ENCODE results near the gene CDYL.
"Not testable (repeated sequence)": the region's sequence is repeated elsewhere in the genome, so short reads cannot be mapped to it uniquely, and the experiment has no call there.

Gene CDYL

GRCh38 chr6:4848382-4849068 lies 72.3 kb downstream of the CDYL start:
- DNase-seq (ENCODE audit: low read depth) = no peak

- no peak for DNase-seq (ENCODE audit: low read depth)
These were observed 73.2 kb downstream of the CDYL start for GRCh38 chr6:4849226-4850022.

- DNase-seq (ENCODE audit: low read depth) = no peak
These were observed 74.8 kb downstream of the CDYL start for GRCh38 chr6:4851035-4851434.

- DNase-seq (ENCODE audit: low read depth) = not testable (repeated sequence)
These were observed 76.0 kb downstream of the CDYL start for GRCh38 chr6:4852186-4852585.

- DNase-seq (ENCODE audit: low read depth) = no peak
These were observed 76.7 kb downstream of the CDYL start for GRCh38 chr6:4852938-4853337.

- DNase-seq (ENCODE audit: low read depth) = no peak
These were observed 77.1 kb downstream of the CDYL start for GRCh38 chr6:4853349-4853748.

- no peak for DNase-seq (ENCODE audit: low read depth)
These were observed 77.7 kb downstream of the CDYL start for GRCh38 chr6:4853782-4854511.

GRCh38 chr6:4856785-4857184 lies 80.6 kb downstream of the CDYL start:
- no peak for DNase-seq (ENCODE audit: low read depth)

GRCh38 chr6:4858194-4859015 lies 82.2 kb downstream of the CDYL start:
- DNase-seq (ENCODE audit: low read depth) = no peak

- no peak for DNase-seq (ENCODE audit: low read depth)
These were observed 84.2 kb downstream of the CDYL start for GRCh38 chr6:4860387-4860786.

- DNase-seq (ENCODE audit: low read depth) = no peak
These were observed 85.4 kb downstream of the CDYL start for GRCh38 chr6:4861564-4861963.

GRCh38 chr6:4864519-4864918 lies 88.3 kb downstream of the CDYL start:
- DNase-seq (ENCODE audit: low read depth) = no peak

GRCh38 chr6:4865006-4865405 lies 88.8 kb downstream of the CDYL start:
- not testable (repeated sequence) for DNase-seq (ENCODE audit: low read depth)

GRCh38 chr6:4870821-4871494 lies 94.8 kb downstream of the CDYL start:
- no peak for DNase-seq (ENCODE audit: low read depth)

GRCh38 chr6:4871825-4872224 lies 95.6 kb downstream of the CDYL start:
- no peak for DNase-seq (ENCODE audit: low read depth)

GRCh38 chr6:4872841-4873240 lies 96.6 kb downstream of the CDYL start:
- no peak for DNase-seq (ENCODE audit: low read depth)

- no peak for DNase-seq (ENCODE audit: low read depth)
These were observed 97.7 kb downstream of the CDYL start for GRCh38 chr6:4873928-4874327.

- DNase-seq (ENCODE audit: low read depth) = no peak
These were observed 103.6 kb downstream of the CDYL start for GRCh38 chr6:4879741-4880275.

- DNase-seq (ENCODE audit: low read depth) = no peak
These were observed 104.2 kb downstream of the CDYL start for GRCh38 chr6:4880363-4880762.

GRCh38 chr6:4883298-4883697 lies 107.1 kb downstream of the CDYL start:
- no peak for DNase-seq (ENCODE audit: low read depth)

GRCh38 chr6:4884646-4885340 lies 108.6 kb downstream of the CDYL start:
- no peak for DNase-seq (ENCODE audit: low read depth)

Data from activated gamma-delta T cell treated with anti-CD3 and anti-CD28 coated beads, Interleukin-2, amount 50 U/mL, for 16 hours (primary cell).